Prostate gland (tissue), 2 donors: ENCODE measurements around the gene E4F1.

ENCODE experiments used
- CTCF ChIP-seq, 4 experiments: fragments of 200-600 bp in 2 of 4; fragments of 450-650 bp in 2 of 4; sonication (generic) in 2 of 4; IDR thresholded peaks; 1 replicate in 3 of 4; 2 replicates in 1 of 4; pipeline ENCODE4 v1.5.1; 2016 to 2019; ENCODE audit warnings: antibody characterized with exemption in 4 of 4, mild to moderate bottlenecking in 2 of 4, moderate library complexity in 2 of 4
- POLR2A ChIP-seq: fragments of 450-650 bp; IDR thresholded peaks from one replicate; pipeline ENCODE4 v1.6.1; 2016; ENCODE audit warnings: antibody characterized with exemption, mild to moderate bottlenecking

- TF ChIP-seq CTCF (IDR thresholded peaks at IDR 0.05) (no peak), POLR2A (no peak)
Measured at GRCh38 chr16:2270588-2271470, 47.4 kb downstream of the E4F1 start.
